HG03097 (cell line): ENCODE results near the gene LYST.
"Not testable (repeated sequence)": the region's sequence is repeated elsewhere in the genome, so short reads cannot be mapped to it uniquely, and the experiment has no call there.

ENCODE experiments used
- ATAC-seq: cut with Tn5 transposase; IDR thresholded peaks from one replicate; pipeline ENCODE4 v1.9.1; 2021; ENCODE audit not compliant: unreplicated experiment, low FRiP score

The LYST gene

GRCh38 chr1:235670157-235670776, 196.4 kb downstream of the LYST start:
- ATAC-seq: no peak

GRCh38 chr1:235669277-235669676, 197.4 kb downstream of the LYST start:
- no peak for ATAC-seq

GRCh38 chr1:235663628-235664027, 203.1 kb downstream of the LYST start:
- no peak for ATAC-seq

- ATAC-seq: no peak
Measured at GRCh38 chr1:235661568-235661967, 205.1 kb downstream of the LYST start.

GRCh38 chr1:235659186-235659771, 207.4 kb downstream of the LYST start:
- no peak for ATAC-seq

- no peak for ATAC-seq
Measured at GRCh38 chr1:235657747-235658526, 208.8 kb downstream of the LYST start.

- no peak for ATAC-seq
Measured at GRCh38 chr1:235657269-235657668, 209.4 kb downstream of the LYST start.

- ATAC-seq: no peak
Measured at GRCh38 chr1:235652364-235652763, 214.3 kb downstream of the LYST start.

GRCh38 chr1:235651170-235651806, 215.4 kb downstream of the LYST start:
- ATAC-seq: no peak

- no peak for ATAC-seq
Measured at GRCh38 chr1:235650341-235651169, 216.2 kb downstream of the LYST start.

- no peak for ATAC-seq
Measured at GRCh38 chr1:235649368-235650163, 217.1 kb downstream of the LYST start, which contains the start of gene GNG4. GNG4 (minus strand) TSS chr1:235649784; CDS start chr1:235583838, 65,946 bp downstream.

- peak; percentile 45 for ATAC-seq
Measured at GRCh38 chr1:235648954-235649367, 217.7 kb downstream of the LYST start.

GRCh38 chr1:235648407-235648907, 218.2 kb downstream of the LYST start:
- ATAC-seq: no peak

GRCh38 chr1:235647537-235647936, 219.2 kb downstream of the LYST start:
- ATAC-seq: not testable (repeated sequence)

- no peak for ATAC-seq
Measured at GRCh38 chr1:235646463-235646862, 220.2 kb downstream of the LYST start.

- ATAC-seq: no peak
Measured at GRCh38 chr1:235644693-235645305, 221.9 kb downstream of the LYST start.

GRCh38 chr1:235643837-235644692, 222.6 kb downstream of the LYST start:
- no peak for ATAC-seq

- no peak for ATAC-seq
Measured at GRCh38 chr1:235642943-235643371, 223.7 kb downstream of the LYST start.
